HepG2 (cell line): ENCODE data around the gene TNNI3. TPM values are rescaled to one million over a fixed set of nuclear protein-coding genes. Genes with fewer than 3 reads are reported as not detected.

Experiments
- ATF7-NPFF ChIP-seq: sonication (generic); formaldehyde crosslinking; IDR thresholded peaks from 2 replicates; pipeline ENCODE4 v1.8.1; 2023; ENCODE audit warnings: mild to moderate bottlenecking, low read depth, missing genetic modification reagents, moderate library complexity
- CREB1 ChIP-seq, 2 experiments: fragments of 450-650 bp in 1 of 2; IDR thresholded peaks; 2 replicates each; pipeline ENCODE4 v1.6.1; 2016 to 2017; ENCODE audit warnings: control low read depth in 1 of 2, mild to moderate bottlenecking in 1 of 2, missing compliant biosample characterization in 1 of 2, missing genetic modification characterization in 1 of 2
- FOXO1 ChIP-seq: sonication (generic); formaldehyde crosslinking; IDR thresholded peaks from 2 replicates; pipeline ENCODE4 v1.4.0; 2020; ENCODE audit warnings: missing genetic modification reagents
- HNRNPH1 ChIP-seq: fragments of 200-400 bp; formaldehyde crosslinking; optimal IDR thresholded peaks from 2 replicates; pipeline ENCODE3; 2017; ENCODE audit warnings: mild to moderate bottlenecking, low read depth, low read length
- HNRNPK ChIP-seq: fragments of 200-400 bp; formaldehyde crosslinking; IDR thresholded peaks from 2 replicates; pipeline ENCODE4 v1.6.1; 2018; ENCODE audit warnings: low read length, low read depth, moderate library complexity, mild to moderate bottlenecking; ENCODE audit not compliant: poor library complexity, severe bottlenecking
- KAT8 ChIP-seq: IDR thresholded peaks from 2 replicates; pipeline ENCODE4 v1.6.1; 2016; ENCODE audit warnings: missing genetic modification reagents, missing compliant biosample characterization
- KLF15 ChIP-seq: sonication (generic); formaldehyde crosslinking; IDR thresholded peaks from 2 replicates; pipeline ENCODE4 v1.8.1; 2023; ENCODE audit warnings: borderline replicate concordance, mild to moderate bottlenecking, inconsistent platforms, missing genetic modification reagents, mixed read lengths
- KLF9 ChIP-seq: IDR thresholded peaks from 2 replicates; pipeline ENCODE4 v1.6.1; 2016; ENCODE audit warnings: low read depth
- RFXANK ChIP-seq: IDR thresholded peaks from 2 replicates; pipeline ENCODE4 v1.6.1; 2016
- SCMH1 ChIP-seq: sonication (generic); formaldehyde crosslinking; IDR thresholded peaks from 2 replicates; pipeline ENCODE4 v1.9.0; 2021; ENCODE audit warnings: missing genetic modification reagents, mild to moderate bottlenecking, borderline replicate concordance
- SMARCE1 ChIP-seq: fragments of 450-650 bp; IDR thresholded peaks from 2 replicates; pipeline ENCODE4 v1.6.1; 2017; ENCODE audit warnings: borderline replicate concordance
- STAT6 ChIP-seq: sonication (generic); formaldehyde crosslinking; IDR thresholded peaks from 2 replicates; pipeline ENCODE4 v1.4.0; 2020; ENCODE audit warnings: missing genetic modification reagents, mild to moderate bottlenecking, borderline replicate concordance
- ZNF207 ChIP-seq: fragments of 450-650 bp; IDR thresholded peaks from 2 replicates; pipeline ENCODE4 v1.6.1; 2016; ENCODE audit warnings: antibody characterized with exemption, borderline replicate concordance
- ZNF281 ChIP-seq: sonication (generic); formaldehyde crosslinking; IDR thresholded peaks from 2 replicates; pipeline ENCODE4 v1.4.0; 2020; ENCODE audit warnings: missing genetic modification reagents, borderline replicate concordance
- ZNF605 ChIP-seq: sonication (generic); formaldehyde crosslinking; IDR thresholded peaks from 2 replicates; pipeline ENCODE4 v1.8.0; 2022; ENCODE audit warnings: mild to moderate bottlenecking, missing genetic modification reagents
- ZNF776 ChIP-seq: sonication (generic); formaldehyde crosslinking; IDR thresholded peaks from 2 replicates; pipeline ENCODE4 v1.4.0; 2020; ENCODE audit warnings: mild to moderate bottlenecking, missing genetic modification reagents
- ZSCAN25 ChIP-seq: sonication (generic); formaldehyde crosslinking; IDR thresholded peaks from 2 replicates; pipeline ENCODE4 v1.8.0; 2022; ENCODE audit warnings: mild to moderate bottlenecking, missing genetic modification reagents
- ZZZ3 ChIP-seq: sonication (generic); formaldehyde crosslinking; IDR thresholded peaks from 2 replicates; pipeline ENCODE4 v1.4.0; 2020; ENCODE audit warnings: missing genetic modification reagents, mild to moderate bottlenecking, borderline replicate concordance
- polyA plus RNA-seq, 8 experiments: library from polyadenylated mRNA; depleted of rRNA in 3 of 8; stranded (reverse) in 7 of 8; unstranded in 1 of 8; fragments of >200 nt; fragmentation: Illumina TruSeq in 4 of 8; extraction: Trizol in 4 of 8; gene quantifications; 2 replicates each; pipeline versions ENCODE4 v1.2.1 to v1.2.3, GENCODE V29; 2011 to 2016; ENCODE audit warnings: low read depth in 4 of 8, missing spikeins in 1 of 8, mixed read lengths in 1 of 8; ENCODE audit not compliant: insufficient read depth in 1 of 8
- total RNA-seq, 5 experiments: library from RNA; depleted of rRNA; stranded (reverse); fragments of >200 nt; fragmentation: Illumina TruSeq; extraction: Trizol; gene quantifications; 2 replicates each; pipeline ENCODE4 v1.2.3, GENCODE V29; 2016; ENCODE audit warnings: low read depth in 1 of 5
- TF ChIP-seq, protein P1 (sequence below): sonication (generic); formaldehyde crosslinking; IDR thresholded peaks from 2 replicates; pipeline ENCODE4 v1.9.0; 2021; ENCODE audit warnings: missing genetic modification reagents, mild to moderate bottlenecking, borderline replicate concordance
- TF ChIP-seq, protein P2 (sequence below): sonication (generic); formaldehyde crosslinking; IDR thresholded peaks from 2 replicates; pipeline ENCODE4 v1.4.0; 2020; ENCODE audit warnings: missing genetic modification reagents

The TNNI3 gene
- total and polyA plus RNA-seq, 2 of the 13 experiments (the other 11 are each of a cell fraction or from before 2014, with no cell fraction given), result 3.5 to 3.7 TPM

DNA sequence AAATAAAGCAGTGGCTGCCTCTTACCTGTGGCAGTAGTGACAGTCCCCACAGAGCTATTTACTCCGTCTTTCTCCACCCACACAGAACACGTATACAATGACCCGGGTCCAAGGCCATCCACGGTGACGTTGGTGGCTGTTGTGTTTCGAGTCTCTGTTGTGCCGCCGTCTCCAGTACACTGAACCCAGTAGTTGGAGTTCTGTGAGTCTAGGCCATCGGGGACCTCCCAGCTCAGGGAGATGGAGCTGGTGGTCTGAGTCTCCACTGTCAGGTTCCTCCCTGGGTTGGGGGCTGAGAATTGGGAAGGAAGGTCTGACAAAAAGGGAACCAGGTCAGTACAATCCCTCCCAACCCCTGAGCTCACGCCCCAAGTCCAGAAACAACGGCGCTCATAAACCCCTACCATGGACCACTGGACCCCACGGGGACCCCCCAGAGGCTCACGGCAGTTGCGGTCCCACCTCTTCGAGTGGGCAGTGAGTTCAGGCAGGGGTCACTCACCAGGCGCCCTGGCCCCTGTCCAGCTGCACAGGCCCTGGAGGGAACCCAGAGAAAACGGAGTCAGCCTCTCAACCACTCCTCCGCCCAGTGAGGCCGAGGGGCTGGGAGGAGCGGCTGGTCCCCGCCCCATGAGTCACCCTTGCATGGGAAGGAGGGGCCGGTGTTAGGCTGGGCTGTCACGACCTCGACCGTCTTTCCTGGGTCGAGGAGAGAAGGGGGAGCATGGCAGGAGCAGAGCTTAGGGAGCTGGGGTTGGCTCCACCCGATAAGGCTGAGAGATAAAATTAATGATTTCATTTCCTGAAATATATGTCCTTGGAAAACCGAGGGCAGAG lies 49.4 kb upstream of the TNNI3 start (continued):
- TF ChIP-seq ZZZ3 (CRISPR knock-in tag) (no peak), SCMH1 (CRISPR knock-in tag) (no peak), HNRNPH1 (peak; percentile 32), ZNF605 (CRISPR knock-in tag) (no peak), ZNF776 (CRISPR knock-in tag) (peak; percentile 66; the same call in 1 of the 2 replicates), STAT6 (CRISPR knock-in tag) (peak; percentile 71; the same call in 1 of the 2 replicates), ZNF207 (no peak), FOXO1 (CRISPR knock-in tag) (peak; percentile 96), ATF7-NPFF (CRISPR knock-in tag) (no peak; the same call in 1 of the 2 replicates), KLF15 (CRISPR knock-in tag) (no peak), KAT8 (peak; percentile 24; the same call in 1 of the 2 replicates), HNRNPK (no peak), KLF9 (CRISPR knock-in tag) (0 out of 2 replicates have a peak, but pooled peaks have one; percentile 24), ZSCAN25 (peak; percentile 78; the same call in 1 of the 2 replicates), RFXANK (CRISPR knock-in tag) (no peak), SMARCE1 (no peak), CREB1 (IDR thresholded peaks at IDR 0.05) (peak; percentile 84), CREB1 (CRISPR knock-in tag; IDR thresholded peaks at IDR 0.05) (peak; percentile 89), ZNF281 (0 out of 2 replicates have a peak, but pooled peaks have one; percentile 71)
- TF ChIP-seq, protein P1, sequence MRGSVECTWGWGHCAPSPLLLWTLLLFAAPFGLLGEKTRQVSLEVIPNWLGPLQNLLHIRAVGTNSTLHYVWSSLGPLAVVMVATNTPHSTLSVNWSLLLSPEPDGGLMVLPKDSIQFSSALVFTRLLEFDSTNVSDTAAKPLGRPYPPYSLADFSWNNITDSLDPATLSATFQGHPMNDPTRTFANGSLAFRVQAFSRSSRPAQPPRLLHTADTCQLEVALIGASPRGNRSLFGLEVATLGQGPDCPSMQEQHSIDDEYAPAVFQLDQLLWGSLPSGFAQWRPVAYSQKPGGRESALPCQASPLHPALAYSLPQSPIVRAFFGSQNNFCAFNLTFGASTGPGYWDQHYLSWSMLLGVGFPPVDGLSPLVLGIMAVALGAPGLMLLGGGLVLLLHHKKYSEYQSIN, result no peak
- TF ChIP-seq, protein P2, sequence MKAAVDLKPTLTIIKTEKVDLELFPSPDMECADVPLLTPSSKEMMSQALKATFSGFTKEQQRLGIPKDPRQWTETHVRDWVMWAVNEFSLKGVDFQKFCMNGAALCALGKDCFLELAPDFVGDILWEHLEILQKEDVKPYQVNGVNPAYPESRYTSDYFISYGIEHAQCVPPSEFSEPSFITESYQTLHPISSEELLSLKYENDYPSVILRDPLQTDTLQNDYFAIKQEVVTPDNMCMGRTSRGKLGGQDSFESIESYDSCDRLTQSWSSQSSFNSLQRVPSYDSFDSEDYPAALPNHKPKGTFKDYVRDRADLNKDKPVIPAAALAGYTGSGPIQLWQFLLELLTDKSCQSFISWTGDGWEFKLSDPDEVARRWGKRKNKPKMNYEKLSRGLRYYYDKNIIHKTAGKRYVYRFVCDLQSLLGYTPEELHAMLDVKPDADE (CRISPR knock-in tag), result no peak
